GM04504 (cell line): ENCODE measurements around the gene SNAI3.
A peak's percentile ranks its signal among the peaks of the same experiment; 100 is the strongest.
"Not testable (repeated sequence)": the region's sequence is repeated elsewhere in the genome, so short reads cannot be mapped to it uniquely, and the experiment has no call there.

Experiments
- DNase-seq: peaks from one replicate; pipeline ENCODE4 v3.0.0-alpha.2; 2012; ENCODE audit warnings: low read depth

The SNAI3 gene

DNA sequence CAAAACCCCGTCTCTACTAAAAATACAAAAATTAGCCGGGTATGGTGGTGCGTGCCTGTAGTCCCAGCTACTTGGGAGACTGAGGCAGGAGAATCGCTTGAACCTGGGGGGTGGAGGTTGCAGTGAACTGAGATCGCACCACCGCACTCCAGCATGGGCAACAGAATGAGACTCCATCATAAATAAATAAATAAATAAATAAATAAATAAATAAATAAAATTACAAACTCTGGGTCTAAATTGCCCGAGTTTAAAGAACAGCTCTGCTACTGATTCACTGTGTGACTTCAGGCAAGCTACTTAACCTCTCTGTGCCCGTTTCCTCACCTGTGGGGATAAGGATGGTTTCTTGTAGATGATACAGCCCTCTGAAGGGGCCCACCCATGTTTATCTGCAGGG lies 16.8 kb downstream of the SNAI3 start:
- not testable (repeated sequence) for DNase-seq

DNA sequence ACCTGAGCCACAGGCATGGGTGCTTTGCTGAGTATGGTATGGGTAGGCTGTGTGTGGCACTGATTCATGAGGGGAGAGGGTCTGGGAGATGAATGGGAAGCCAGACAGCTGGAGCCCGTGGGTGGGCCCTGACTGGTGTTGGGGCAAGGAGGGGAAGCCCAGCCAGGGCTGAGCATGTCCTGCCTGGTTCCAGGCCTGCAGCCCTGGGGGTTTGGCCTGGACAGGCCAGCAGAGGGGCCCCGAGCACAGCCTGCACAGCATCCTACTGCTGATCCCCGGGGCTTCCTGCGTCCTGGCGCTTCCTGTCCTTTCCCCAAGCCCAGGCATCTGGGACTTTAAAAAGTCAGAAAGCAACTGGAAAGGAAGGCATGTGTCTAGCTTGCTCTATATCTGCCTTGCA lies 18.8 kb downstream of the SNAI3 start:
- DNase-seq: no peak

DNA sequence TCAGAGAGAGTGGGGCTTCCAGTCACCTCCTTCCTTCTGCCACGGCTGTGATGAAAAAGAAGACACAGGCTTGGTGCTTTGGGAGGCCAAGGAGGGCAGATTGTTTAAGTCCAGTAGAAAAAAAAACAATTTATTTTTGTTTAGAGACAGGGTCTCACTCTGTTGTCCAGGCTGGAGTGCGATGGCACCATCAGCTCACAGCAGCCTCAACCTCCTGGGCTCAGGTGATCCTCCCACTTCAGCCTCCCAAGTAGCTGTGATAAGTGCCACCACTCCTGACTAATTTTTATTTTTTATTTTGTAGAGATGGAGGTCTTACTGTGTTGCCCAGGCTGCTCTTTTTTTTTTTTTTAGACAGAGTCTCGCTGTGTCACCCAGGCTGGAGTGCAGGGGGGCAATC lies 20.7 kb downstream of the SNAI3 start:
- no peak for DNase-seq

DNA sequence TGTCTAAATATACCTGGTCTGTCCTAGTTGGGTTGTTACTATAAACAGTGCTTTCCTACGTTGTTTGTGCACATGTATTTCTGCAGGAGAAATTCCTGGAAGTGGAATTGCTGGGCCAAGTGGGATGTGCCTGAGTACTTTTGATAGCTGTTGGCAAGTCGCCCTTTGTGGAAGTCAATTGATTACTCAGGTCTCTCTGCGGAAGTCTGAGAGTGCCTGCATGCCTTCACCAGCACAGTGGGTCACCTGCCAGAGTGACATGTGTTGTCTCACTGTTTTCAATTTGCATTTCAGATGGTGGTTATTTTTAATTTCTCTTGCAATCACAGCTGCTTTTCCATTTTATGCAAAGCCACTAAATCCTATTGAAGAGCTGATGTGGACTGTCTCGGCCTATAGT lies 21.2 kb downstream of the SNAI3 start:
- DNase-seq: no peak

DNA sequence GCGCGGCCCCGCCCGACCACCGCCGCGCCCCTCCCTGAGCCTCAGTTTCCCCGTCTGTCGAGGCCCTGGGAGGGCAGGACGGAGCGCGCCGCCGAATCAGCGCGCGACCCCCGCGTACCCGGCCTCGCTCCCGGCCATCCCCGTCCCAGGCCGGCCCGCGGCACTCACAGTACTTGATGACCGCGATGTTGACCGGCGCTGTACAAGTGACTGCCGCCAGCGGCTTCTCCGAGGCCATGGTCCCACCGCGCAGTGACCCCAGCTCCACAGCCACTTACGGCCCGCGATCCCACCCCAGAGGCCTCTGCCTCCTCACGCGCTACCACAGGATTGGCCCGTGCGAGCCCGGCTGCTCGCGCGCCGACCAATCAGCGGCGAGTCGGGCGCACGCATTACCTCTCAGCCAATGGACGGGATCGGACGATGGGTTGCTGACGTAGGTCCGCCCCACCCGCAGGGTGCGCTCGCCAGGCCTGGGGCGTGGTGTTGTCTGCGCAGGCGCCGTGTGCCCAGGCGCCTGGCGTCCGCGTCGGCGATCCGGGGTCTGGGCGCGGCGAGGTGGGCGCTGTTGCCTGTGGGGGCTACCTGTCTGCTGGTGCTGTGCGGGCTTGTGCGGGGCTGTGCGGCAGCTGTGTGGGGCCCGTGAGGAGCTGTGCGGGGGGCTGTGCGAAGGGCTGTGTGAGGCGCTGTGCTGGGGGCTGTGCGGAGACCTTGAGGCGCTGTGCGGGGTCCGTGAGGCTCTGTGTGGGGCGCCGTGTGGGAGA lies 23.3 kb downstream of the SNAI3 start, which contains the start of gene MVD:
MVD (minus strand) TSS at position 249 of the 764 bp plus-strand sequence; CDS start at position 238, 11 bp downstream.
- DNase-seq: peak; percentile 92

DNA sequence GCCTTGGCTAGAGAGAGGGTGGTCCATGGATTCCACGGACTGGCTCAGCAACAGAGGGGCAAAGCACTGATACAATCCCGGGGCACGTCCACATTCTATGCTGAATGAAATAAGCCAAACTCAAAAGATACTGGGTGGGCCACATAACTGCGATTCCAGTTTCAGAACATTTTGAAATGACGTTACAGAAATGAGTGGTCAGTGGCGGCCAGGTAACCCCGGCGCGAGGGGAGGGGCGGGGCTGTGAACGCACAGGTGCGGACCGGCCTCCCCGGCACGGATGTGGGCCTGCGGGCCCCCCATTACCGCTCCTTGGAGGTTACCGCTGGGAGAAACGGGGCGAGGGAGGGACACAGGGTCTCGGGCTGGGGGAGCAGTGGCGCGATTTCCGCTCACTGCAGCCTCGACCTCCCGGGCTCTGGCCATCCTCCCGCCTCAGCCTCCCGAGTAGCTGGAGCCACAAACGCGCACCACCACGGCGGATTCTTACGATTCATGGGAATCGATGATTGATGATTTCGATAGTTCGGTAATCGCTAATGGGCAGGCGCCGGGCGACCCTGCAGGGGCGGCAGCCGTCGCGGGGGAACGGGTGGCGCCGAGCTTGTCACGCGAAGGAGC lies 24.0 kb downstream of the SNAI3 start:
- no peak for DNase-seq

DNA sequence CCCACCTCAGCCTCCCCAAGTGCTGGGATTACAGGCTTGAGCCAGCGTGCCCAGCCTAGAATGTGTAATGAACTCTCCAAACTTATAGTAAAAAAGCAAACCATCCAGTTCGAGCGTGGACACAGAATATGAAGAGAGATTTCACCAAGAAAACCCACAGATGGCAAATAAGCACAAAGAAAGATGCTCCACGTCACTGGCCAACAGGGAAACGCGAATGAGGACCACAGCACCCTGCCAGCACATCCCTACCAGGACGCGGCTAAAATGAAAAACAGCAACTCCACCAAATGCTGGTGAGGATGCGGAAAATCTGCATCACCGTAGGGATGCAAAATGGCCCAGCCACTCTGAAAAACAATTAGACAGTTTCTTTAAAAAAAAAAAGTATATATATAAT lies 24.8 kb downstream of the SNAI3 start:
- DNase-seq: no peak

DNA sequence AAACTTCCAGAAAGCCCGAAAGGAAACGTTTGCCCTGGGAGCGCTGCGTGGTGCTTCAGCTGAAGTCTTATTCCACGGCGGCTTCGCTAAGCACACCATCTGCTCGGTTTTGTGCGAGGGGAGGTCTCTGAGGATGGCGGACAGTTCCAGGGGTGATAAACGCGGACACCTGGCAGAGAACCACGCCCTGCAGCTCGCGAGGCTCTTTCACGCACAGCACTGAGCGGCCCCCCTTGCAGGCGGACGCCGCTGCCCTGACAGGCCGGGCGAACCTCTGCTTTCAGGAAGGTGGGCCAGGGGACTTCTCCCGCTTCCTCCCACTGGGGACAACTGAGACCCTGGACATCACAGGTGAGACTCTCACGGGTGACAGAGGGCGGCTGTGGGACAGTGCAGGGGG lies 27.1 kb downstream of the SNAI3 start:
- DNase-seq: no peak

DNA sequence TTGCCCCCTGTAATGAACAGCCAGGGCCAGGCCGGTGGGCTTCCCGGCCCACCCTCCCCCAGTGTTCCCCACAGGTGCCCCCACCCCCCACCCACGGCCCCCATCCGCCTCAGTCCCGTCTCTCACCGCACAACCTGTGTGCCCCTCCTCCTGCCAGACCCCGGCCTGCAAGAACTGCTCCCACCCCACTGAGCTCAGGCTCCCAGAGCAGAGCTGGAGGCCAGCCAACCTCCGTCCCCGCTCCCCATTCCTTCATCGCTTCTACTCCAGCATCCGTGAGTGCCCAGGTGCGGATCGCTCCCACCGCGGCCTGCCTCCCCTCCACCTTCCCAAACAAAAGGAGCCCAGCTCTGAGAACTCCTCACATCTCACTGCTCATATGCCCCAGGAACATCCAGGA lies 27.6 kb downstream of the SNAI3 start:
- DNase-seq: no peak

DNA sequence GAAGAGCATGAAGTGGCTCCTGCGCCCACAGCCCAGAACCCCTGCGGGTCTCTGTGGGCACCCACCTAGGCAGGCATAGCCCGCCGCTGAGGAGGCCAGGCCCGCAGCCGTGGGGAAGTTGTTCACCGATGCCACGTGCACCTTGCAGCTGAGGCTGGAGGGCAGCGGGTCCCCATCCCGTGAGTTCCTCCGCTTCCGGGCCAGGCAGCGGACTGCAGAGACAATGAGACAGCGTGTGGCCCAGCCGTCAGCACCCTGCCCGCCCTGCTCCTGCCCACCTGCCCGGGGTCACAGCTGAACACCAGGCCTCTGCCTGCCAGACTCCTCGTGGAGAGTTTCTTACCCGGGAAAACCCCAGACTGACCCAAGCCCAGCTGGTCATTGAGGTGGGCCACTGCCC lies 28.9 kb downstream of the SNAI3 start:
- DNase-seq: no peak

DNA sequence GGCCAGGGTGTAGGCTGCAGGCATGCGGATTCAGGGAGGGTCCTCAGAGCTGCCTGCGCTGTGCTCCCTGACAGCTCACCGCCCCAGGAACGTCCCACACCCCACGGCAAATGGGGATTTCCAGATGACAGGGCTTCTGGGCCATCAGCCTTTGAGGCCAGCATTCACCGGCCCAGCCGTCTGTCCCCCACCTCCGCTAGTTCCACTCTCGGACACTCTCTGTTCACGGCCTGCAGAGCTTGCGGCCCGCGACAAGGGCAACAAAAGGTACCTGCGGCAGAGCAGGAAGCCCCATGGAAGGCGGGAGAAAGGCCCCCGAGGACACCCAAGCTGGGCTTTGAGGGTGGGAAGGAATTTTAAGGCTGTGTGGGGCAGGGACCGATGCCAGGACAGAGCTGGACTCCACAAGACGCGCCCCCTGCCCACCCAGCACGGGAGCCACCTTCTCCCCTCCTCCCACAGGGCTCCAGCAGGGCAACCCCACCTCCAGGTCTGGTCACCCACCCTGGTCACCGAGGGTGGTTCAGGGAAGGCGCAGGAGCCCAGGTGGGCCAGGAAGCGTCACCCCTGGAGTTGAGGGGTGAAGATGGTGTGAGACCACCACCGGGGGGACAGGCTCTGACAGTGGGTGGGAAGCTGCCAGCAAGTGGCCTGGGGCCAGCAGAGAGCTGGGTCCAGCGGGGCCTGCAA lies 29.9 kb downstream of the SNAI3 start:
- no peak for DNase-seq

DNA sequence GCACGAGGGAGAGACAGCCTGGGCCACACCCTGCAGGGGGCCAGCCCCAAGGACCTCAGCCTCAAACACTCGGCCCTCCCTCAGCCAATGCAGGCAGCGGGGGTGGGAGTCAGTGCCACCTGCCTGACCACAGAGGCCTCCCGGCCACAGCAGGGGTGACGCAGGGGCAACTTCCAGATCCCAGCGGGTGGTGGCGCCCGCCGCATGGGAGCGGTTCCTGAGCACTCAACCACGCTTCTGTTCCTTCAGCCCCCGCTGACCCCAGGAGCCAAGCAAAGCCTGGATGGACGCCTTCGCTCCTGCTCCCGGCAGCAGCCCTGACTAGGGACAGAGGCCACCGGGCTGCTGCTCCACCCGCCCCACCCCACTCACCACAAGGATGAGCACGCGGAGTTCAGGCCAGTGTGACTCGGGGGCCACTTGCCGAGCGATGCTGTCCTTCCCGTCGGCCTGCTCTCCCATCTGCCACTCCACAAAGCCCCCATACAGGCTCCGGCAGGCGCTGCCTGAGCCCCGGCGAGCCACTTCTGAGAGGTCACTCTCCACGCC lies 30.5 kb downstream of the SNAI3 start:
- DNase-seq: no peak

DNA sequence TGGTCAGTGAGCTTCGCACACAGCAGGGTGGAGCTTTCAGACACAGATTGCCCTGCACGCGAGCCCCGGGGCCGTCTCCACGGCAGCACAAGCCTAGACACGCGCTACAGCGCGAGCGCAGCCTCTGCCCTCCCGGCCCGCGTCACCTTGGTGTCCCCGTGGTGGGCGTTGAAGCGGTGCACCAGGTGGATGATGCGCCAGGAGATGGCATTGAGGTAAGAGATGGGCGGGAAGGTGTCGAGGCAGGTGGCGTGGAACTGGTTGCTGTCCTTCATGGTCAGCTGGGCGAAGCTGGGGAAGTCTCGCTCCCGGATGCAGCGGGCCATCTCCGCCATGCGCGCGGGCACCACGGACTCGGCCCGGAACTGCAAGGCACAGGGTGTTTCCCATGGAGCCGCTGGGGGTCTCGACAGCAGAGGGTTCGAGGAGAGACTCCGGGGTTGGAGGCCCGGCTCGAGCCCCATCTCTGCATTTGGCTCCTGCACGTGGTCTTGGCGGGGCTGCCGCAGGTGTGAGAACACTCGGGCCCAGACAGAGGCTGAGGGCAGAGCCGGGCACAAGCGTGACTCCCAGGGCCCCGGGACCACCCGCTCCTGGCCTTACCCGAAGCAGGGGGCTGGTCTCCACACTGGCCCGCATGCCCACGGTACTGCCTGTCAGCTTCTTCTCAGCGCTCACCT lies 31.1 kb downstream of the SNAI3 start:
- DNase-seq: no peak

DNA sequence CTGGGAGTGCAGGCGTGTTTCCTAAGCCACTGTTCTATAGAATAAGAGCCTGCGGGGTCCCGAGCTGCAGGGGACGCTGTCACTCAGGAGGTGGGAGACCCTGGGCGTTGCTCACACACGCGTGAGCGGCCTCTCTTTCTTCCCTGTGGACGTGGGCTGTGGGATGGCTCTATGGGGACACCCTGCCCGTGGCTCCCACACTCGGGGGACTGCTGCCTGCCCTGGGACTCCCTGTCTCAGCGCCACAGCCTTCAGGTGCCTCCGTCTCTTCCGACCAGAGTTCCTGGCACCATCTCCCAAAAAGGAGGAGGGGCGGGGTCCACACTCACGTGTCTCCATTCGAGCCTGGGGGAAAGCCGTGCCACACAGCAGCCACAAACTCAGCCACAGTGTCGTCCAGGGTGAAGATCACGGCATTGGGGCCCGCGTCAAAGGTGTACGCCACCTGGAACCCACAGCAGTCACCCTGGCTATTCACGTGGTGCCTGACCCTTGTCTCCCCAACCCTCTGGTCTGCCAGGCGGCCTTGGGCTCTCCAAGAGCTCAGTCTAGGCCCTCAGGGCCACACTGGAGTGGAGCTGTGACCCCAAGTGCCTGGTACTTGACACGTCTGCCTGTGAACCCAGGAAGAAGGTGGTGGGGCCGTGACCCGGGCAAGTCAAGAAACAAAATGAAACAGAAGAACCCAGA lies 31.8 kb downstream of the SNAI3 start:
- no peak for DNase-seq

DNA sequence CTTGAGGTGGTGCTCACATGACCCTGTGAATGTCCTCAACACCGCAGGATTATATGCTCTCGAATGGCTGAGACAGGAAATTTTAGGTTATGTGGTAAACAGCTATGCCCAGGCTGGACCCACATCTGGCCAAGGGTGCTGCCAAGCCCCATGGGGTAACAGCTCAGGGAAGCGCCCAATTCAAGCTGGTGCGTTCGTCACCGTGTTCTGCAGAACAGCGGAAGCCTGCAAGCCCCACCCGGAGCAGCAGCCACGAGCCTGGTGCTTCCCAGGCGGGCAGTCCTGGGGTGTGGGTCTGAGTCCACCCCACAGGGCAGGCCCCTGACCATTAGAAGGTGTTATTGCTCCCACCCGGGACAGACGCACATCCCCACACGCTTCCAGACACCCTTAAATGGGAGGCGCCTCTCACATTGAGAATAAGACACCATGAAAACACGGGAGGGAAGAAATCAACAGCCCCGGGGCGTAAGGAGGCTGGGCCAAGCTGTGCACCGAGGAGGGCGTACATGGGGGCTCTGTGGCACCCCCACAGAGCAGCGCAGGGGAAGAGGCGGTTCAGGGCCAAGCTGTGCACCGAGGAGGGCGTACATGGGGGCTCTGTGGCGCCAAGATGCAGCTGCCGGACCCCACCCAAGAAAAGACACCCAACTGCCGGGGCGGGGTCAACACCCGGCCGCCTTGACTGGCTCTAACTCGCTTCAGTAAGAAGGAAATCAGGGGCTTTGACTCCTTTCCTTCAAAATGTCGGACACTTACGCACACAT lies 32.5 kb downstream of the SNAI3 start:
- no peak for DNase-seq

DNA sequence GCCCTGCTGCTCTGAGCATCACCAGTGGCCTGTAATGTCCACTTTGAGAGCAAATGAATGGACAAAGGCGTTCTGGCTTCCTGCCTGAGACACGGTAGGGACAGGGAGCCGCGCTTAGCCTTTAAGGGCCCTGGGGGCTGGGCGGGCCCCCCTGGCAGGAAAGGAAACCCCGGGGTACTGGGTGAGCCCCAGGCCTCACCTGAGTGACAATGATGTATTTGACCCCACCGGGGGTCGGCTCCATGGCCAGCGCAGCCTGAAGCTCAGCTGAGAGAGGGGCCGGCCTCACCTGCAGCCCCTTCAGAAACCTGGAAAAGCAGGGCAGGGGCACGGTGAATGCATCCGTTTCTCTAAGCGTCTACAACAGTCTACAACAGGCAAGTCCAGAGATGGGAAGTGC lies 33.2 kb downstream of the SNAI3 start:
- no peak for DNase-seq

DNA sequence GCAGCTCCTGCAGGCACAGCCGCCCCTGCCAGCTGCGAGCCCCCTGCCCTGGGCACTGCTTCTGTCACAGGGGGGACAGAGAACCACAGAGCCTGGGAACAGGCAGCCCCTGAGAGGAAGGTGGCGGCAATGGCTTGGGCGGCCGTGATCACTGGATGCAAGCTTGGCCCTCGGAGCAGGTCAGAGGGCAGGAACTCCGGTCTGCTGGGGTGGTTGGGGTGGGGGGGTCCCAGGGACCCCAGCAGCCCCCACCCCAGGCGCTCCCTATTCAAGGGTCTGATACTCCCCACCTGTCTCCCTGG lies 33.6 kb downstream of the SNAI3 start:
- DNase-seq: no peak

DNA sequence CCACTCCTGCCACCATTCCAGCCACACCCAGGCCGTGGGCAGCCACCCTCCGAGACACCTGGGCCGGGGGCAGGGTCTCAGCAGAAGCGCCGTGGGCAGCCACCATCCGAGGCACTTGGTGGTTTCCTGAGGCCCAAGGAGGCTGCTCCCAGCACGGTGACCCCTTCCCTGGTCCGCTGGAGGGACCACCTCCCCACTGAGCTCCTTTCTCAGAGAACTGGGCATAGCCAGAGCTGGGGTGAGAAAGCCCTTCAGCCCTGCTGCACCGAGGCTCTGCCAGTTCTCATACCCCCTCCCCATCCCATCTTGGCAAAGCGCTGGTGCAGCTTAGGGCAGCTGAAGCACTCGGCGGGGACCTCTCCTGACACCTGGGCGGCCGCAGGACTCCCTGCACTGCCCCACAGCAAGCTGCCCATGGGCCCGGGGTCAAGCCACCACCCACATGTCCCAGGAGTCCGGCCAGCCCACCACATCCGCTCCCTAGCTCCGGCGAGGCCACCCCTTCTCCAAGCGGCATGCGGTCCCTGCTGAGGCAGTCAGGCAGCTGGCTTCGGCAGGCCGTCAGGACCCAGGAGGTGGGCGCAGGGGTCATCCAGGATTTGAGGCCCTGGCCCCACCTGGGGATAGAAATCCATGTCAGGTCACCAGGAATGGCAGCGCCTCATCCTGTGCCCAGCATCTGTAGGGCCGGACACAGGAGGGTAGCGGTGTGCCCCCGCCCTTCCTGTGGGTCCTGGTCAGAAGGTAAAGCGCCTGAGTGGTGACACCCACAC lies 34.1 kb downstream of the SNAI3 start:
- no peak for DNase-seq

DNA sequence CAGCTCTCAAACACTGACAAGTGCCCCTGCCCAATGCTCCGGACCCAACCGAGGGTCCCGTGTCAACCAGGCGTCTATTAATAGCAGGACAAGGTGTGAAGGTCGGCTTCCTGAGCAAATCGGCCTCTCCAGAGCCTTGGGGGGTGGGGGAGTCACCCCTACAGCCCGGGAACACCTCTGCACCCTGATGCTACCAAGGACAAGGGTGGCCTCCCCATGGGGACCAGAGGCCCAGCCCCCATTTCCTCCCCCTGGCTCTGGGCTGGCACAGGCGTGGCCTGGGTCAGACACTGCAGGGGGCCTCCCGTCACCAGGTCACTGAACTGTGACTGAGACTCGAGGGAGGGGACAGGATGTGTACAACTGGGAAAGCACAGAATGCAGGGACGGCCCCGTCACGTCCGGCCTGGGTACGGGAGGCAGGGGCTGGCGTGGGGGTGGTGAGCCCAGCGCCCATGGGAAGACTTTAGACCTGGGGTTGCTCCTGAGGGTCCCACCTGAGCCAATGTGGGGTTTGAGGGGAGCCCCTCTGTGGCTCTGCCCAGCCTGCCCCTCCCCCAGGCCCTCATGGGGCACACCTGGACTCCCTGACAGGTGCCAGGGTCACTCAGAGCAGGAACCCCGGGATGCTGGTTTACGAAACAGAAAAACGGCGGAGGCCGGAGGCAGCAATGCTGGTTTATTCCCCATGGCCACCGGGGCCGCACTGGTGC lies 34.9 kb downstream of the SNAI3 start:
- no peak for DNase-seq
